ENCODE data around the gene MARCHF9.

DNA sequence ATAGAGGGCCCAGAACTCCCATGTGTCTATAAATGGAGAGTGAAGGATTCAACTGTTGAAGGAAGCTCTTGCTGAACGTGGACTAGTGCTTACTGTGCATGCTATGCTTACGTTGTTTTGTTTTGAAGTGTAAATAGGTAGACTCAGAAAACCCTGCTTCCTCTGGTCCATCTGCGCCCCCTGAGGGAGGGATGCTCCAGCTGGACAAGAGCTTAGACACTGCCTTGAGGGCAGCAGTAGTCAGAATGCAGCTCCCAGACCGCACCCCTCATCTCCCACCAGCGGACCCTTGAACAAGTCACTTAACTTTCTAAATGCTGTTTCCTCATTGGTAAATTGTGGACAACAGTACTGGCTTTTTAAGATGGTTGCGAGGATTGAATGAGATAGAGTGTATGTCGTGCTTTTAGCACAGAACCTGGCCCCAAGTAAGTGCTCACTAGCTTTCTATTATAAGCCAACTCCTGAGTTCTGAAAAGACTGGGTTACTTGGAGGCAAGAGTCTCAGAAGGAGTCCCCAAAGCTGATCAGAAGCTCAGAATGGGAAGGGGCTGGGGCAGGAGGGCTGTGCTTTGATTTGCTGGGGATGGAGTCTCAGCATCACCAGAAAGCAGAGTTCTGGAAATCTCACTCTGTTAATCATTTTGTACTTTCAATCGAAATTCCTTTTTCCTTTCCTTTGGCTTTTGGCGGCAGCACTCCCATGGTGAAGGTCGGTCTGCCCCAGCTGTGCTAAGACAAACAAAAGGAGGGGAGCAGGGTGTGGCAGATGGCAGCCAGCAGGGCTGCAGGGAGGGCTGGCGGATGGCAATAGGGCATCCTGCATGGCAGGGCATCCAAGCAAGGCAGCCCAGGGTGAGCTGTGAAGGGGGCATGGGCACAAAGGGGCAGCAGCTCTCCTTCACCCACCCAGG lies 31.9 kb upstream of the MARCHF9 start:
- TF ChIP-seq CTCF (conservative IDR thresholded peaks at IDR 0.05) (no peak), EZH2 (IDR thresholded peaks at IDR 0.05; ENCODE audit: low read depth) (no peak)
